Epithelial cell of esophagus (primary cell): Measurements from ENCODE around the gene ZMAT3.

ENCODE experiments used
- DNase-seq: peaks from one replicate; pipeline ENCODE4 v3.0.0; 2010; ENCODE audit warnings: low read depth
- H3K4me3 ChIP-seq: 2 replicates; pipeline ENCODE4 v1.5.1; 2011; ENCODE audit warnings: mild to moderate bottlenecking, low read length, control low read depth
- TF ChIP-seq, protein P1 (sequence below): IDR thresholded peaks from 2 replicates; pipeline ENCODE4 v1.5.1; 2011; ENCODE audit warnings: low read depth, mild to moderate bottlenecking, low read length, control low read depth, inconsistent platforms; ENCODE audit not compliant: insufficient read depth; ENCODE audit errors: missing control alignments

ZMAT3 gene

DNA sequence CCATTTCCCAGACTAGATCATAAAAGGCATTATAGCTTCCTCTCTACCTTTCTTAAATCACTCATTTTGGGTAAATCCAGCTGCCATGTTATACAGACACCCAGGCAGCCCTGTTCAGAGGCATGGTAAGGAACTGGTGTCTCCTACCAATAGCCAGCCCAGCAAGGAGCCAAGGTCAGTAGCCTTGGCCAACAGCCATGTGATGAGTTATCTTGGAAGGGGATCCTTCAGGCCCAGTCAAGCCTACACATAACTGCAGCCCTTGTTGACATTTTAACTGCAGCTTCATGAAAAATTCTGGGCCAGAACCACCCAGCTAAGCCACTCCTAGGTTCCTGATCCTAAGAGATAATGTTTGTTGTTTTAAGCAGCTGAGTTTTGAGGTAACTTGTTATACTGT, 29.0 kb upstream of the ZMAT3 start:
- TF ChIP-seq, protein P1, sequence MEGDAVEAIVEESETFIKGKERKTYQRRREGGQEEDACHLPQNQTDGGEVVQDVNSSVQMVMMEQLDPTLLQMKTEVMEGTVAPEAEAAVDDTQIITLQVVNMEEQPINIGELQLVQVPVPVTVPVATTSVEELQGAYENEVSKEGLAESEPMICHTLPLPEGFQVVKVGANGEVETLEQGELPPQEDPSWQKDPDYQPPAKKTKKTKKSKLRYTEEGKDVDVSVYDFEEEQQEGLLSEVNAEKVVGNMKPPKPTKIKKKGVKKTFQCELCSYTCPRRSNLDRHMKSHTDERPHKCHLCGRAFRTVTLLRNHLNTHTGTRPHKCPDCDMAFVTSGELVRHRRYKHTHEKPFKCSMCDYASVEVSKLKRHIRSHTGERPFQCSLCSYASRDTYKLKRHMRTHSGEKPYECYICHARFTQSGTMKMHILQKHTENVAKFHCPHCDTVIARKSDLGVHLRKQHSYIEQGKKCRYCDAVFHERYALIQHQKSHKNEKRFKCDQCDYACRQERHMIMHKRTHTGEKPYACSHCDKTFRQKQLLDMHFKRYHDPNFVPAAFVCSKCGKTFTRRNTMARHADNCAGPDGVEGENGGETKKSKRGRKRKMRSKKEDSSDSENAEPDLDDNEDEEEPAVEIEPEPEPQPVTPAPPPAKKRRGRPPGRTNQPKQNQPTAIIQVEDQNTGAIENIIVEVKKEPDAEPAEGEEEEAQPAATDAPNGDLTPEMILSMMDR = no peak
- no peak overlapping the region for H3K4me3 ChIP-seq
- peak; percentile 60 for DNase-seq

DNA sequence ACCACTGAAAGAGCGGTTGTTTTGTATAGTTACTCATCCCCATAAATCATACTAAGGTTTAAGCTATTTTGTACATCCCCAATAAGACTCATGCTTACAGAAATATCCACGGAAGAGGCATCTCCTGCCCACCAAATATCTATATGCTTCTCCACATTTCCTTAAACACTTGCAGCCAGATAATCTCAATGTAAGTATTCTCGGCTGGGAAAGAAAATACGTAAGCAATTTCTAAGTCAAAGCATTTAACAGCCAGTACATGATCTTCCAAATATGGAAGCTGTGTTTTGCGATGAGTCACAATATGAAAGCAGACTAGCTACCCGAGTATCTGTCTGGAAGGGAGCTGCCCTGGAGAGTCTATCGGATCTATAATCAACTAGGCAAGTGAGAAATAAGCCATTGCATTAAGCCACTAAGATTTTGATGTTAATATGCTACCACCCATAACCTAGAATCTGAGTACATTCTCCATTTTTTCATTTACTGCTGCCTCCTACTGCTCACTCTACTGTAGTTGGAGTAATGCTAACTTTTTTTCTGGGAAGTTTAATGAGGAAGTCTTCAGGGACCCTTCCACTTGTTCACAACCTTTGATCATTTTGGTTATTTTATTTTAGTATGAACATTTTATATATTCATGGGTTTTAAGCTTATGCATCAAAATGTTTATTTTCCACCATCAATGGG, 26.9 kb upstream of the ZMAT3 start:
- peak; percentile 57 for DNase-seq
- no peak overlapping the region for H3K4me3 ChIP-seq
- TF ChIP-seq, protein P1 = peak; percentile 2

DNA sequence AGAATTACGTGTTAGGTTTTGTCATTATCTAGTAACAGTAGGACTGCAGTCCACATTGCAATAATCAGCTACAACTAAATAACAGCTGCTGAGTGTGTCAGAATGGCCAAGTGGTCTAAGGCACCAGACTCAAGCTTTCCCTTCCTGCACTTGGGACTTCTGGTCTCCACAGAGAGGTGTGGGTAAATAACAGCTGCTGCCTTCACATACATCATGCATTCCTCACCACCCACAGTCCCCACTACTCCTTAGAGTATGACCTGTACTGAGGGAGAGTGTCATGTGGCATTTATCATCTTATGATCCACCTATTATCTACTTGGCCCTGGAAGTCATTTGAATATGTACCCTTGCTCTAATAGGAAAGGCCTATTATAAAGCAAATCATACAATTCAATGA, 22.2 kb upstream of the ZMAT3 start:
- TF ChIP-seq, protein P1 = no peak
- H3K4me3 ChIP-seq = no peak overlapping the region
- DNase-seq = peak; percentile 11

DNA sequence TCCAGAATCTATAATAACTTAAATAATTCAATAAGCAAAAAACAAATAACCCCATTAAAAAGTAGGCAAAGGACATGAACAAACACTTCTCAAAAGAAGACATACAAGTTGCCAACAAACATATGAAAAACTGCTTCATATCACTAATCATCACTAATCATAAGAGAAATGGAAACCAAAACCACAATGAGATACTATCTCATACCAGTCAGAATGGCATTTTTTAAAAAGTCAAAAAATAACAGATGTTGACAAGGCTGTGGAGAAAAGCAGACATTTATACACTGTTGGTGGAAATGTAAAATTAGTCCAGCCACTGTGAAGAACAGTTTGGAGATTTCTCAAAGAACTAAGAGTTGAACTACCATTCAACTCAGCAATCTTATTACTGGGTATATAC, 19.5 kb upstream of the ZMAT3 start:
- TF ChIP-seq, protein P1 = no peak
- DNase-seq = no peak

DNA sequence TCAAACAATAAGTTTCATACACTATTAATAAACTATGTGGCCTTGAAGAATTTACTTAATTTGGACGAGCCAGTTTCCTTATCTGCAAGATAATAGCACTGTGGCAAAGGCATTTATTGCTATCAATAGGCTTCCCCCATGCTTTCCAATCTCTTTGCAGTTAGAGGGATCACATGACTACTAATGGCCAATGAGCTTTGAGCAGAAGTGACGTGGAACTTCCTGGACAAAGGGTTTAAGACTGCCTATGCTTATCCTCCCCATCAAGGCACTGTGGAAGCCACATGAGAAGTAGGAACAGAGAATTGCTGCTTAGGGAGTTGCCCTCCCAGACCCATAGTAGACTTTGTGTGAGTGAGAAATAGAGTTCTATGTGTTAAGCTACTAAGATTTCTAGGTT, 16.7 kb upstream of the ZMAT3 start:
- no peak overlapping the region for H3K4me3 ChIP-seq
- TF ChIP-seq, protein P1 = no peak
- DNase-seq = no peak

More for the DNA sequence above, 19.5 kb upstream of the ZMAT3 start:
- no peak overlapping the region for H3K4me3 ChIP-seq

DNA sequence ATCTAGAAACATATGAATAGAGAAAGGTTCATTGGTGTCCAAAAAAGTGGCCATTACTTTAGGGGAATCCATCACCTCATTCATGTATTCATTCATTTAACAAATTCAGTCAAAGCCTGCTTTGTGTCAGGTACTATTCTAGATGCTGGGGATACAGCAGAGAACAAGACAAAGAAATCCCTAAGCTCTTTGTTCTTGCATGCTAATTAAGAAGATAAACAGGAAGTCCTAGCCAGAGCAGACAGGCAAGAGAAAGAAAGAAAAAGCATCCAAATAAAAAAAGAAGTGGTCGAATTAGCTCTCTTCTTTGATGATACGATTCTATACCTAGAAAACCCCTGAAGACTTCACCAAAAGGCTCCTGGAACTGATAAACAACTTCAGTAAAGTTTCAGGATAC, 12.4 kb upstream of the ZMAT3 start:
- no peak for DNase-seq
- TF ChIP-seq, protein P1 = no peak
- no peak overlapping the region for H3K4me3 ChIP-seq

DNA sequence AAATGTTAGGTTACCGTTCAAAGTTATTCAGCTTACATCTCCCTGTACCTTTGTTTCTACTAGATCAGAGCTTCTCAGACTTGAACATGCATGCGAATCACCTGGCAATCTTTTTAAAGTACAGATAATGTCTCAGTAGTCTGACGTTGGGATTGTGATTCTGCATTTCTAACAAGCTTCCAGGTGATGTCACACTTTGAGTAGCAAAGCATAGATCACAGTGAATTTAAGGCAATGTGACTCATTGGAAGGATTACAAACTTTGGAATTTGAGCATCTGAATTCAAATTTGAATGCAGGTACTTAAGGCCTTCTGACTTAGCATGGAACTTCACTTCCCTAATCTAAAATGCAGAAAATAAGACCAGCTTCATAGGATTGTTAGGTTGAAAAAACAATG, 10.8 kb upstream of the ZMAT3 start:
- H3K4me3 ChIP-seq = no peak overlapping the region
- peak; percentile 82 for DNase-seq
- TF ChIP-seq, protein P1 = no peak
